Measurements from ENCODE around the gene HMG20A.

DNA sequence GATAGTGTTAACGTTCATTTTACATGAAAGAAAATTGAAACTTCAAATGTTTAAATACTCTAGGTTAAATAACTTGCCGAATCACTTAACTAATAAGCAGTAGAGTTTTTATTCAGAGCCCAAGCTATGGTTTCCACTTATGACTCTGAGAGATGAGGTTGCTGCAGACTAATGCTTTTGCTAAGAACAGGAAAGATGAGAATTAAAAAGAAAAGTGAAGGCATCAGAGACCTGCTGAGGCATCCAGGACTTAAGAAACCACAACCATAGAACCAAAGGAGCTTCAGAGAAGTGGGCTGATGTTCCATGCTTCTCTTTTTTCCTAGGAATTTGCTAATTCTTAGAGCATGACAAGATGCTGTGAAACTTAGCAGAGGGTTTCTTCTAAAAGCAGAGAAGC, 9.5 kb downstream of the HMG20A start:
- no peak for TF ChIP-seq EP300 (conservative IDR thresholded peaks at IDR 0.05; ENCODE audit: poor library complexity, severe bottlenecking)
- TF ChIP-seq TAF1 (IDR thresholded peaks at IDR 0.05; ENCODE audit: low read depth): no peak
- TF ChIP-seq, protein P1, sequence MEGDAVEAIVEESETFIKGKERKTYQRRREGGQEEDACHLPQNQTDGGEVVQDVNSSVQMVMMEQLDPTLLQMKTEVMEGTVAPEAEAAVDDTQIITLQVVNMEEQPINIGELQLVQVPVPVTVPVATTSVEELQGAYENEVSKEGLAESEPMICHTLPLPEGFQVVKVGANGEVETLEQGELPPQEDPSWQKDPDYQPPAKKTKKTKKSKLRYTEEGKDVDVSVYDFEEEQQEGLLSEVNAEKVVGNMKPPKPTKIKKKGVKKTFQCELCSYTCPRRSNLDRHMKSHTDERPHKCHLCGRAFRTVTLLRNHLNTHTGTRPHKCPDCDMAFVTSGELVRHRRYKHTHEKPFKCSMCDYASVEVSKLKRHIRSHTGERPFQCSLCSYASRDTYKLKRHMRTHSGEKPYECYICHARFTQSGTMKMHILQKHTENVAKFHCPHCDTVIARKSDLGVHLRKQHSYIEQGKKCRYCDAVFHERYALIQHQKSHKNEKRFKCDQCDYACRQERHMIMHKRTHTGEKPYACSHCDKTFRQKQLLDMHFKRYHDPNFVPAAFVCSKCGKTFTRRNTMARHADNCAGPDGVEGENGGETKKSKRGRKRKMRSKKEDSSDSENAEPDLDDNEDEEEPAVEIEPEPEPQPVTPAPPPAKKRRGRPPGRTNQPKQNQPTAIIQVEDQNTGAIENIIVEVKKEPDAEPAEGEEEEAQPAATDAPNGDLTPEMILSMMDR (IDR thresholded peaks at IDR 0.05; ENCODE audit: poor library complexity, severe bottlenecking): no peak
